Upper lobe of right lung (tissue), 1 donor: ENCODE measurements around the gene TSHZ1. TPM values are rescaled to one million over a fixed set of nuclear protein-coding genes. Genes with fewer than 3 reads are reported as not detected.

Experiments used
- ATAC-seq: fragments of 200-7000 bp; cut with Tn5 transposase; one replicate; pipeline ENCODE4 v1.9.1; 2020; ENCODE audit warnings: mild to moderate bottlenecking, moderate library complexity
- DNase-seq: peaks from one replicate; pipeline ENCODE4 v3.0.0-alpha.2; 2020
- H3K27ac ChIP-seq: fragments of 200-600 bp; one replicate; pipeline ENCODE4 v1.8.0; 2022
- H3K27me3 ChIP-seq: fragments of 200-600 bp; one replicate; pipeline ENCODE4 v1.8.0; 2022; ENCODE audit warnings: mild to moderate bottlenecking
- H3K36me3 ChIP-seq: fragments of 200-600 bp; one replicate; pipeline ENCODE4 v1.8.0; 2022
- H3K4me1 ChIP-seq: fragments of 200-600 bp; one replicate; pipeline ENCODE4 v1.8.0; 2022
- H3K4me3 ChIP-seq: fragments of 200-600 bp; one replicate; pipeline ENCODE4 v1.8.0; 2022; ENCODE audit warnings: mild to moderate bottlenecking
- H3K9me3 ChIP-seq: fragments of 200-600 bp; one replicate; pipeline ENCODE4 v1.8.0; 2022
- intact Hi-C: fragments of 100-400 bp; cut with DNase I; formaldehyde crosslinking; loops from one replicate; pipeline ENCODE4 v1.11.0; 2022
- total RNA-seq: library from RNA; stranded (reverse); fragmentation: NEBNext Ultra II Directional; extraction: Animal tissue kit (Norgen Biotek cat#: 25700); gene quantifications from one replicate; pipeline ENCODE4 v1.2.1, GENCODE V29; 2021
- TF ChIP-seq, protein P1 (sequence below): fragments of 200-600 bp; IDR thresholded peaks from one replicate; pipeline ENCODE4 v1.8.0; 2022; ENCODE audit warnings: antibody characterized with exemption
- donor health status: DM: no; HTN: yes; CAD: no; lungs with severe emphysema.

Gene TSHZ1
- total RNA-seq, 1 donor from 2014 or later = 17.3 TPM

DNA sequence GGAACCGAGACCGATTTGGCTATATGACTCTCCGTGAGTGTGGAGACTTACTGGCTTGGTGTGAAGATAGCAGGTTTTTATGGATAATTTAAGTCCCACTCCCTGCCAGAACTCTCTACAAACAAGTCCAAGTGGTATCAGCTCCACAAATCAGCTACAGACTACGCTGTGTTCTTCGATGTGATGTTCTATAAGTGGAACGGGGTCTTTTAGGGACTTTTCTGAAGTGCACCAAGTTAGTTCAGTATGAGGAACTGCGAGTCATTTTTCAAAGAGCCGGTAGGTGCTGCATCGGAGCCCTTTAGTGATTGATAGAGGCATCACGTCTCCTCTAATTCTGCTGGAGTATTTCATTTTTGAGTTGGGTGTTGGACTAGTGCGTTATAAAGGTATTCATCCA, 107.1 kb downstream of the TSHZ1 start:
- ATAC-seq (no peak), DNase-seq (no peak)
- H3K4me1 ChIP-seq = no peaks in the 10 kb centered on the region
- no peak overlapping the region for H3K4me3 ChIP-seq
- TF ChIP-seq, protein P1, sequence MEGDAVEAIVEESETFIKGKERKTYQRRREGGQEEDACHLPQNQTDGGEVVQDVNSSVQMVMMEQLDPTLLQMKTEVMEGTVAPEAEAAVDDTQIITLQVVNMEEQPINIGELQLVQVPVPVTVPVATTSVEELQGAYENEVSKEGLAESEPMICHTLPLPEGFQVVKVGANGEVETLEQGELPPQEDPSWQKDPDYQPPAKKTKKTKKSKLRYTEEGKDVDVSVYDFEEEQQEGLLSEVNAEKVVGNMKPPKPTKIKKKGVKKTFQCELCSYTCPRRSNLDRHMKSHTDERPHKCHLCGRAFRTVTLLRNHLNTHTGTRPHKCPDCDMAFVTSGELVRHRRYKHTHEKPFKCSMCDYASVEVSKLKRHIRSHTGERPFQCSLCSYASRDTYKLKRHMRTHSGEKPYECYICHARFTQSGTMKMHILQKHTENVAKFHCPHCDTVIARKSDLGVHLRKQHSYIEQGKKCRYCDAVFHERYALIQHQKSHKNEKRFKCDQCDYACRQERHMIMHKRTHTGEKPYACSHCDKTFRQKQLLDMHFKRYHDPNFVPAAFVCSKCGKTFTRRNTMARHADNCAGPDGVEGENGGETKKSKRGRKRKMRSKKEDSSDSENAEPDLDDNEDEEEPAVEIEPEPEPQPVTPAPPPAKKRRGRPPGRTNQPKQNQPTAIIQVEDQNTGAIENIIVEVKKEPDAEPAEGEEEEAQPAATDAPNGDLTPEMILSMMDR = no peak
- H3K36me3 ChIP-seq = no peaks in the 10 kb centered on the region
- no peaks in the 10 kb centered on the region for H3K27me3 ChIP-seq
- H3K9me3 ChIP-seq = no peaks in the 10 kb centered on the region
- intact Hi-C loops = no loop called here
- no peak overlapping the region for H3K27ac ChIP-seq

DNA sequence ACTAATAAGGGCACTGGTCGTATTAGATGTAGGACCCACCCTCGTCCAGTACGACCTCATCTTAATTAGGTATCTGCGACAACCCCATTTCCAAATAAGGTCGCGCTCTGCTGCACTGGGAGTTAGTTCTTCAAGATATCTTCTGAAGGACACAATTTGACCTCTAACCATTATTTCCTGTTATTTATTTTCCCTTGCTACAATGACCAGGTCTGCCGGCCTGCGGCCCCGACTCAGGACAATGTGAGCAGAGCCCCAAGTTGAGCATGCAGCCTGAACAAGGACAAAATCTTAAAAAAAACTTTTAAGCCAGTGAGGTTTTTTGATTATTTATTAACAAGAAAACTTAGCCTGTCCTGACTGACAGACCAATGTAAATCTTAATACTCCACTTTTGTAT, 109.3 kb downstream of the TSHZ1 start:
- DNase-seq (no peak), ATAC-seq (no peak)
- Histone ChIP-seq H3K36me3 (no peaks in the 10 kb centered on the region), H3K4me1 (no peaks in the 10 kb centered on the region), H3K4me3 (no peak overlapping the region), H3K9me3 (no peaks in the 10 kb centered on the region), H3K27ac (no peak overlapping the region), H3K27me3 (no peaks in the 10 kb centered on the region)
- intact Hi-C loops = no loop called here
- TF ChIP-seq, protein P1 = no peak

DNA sequence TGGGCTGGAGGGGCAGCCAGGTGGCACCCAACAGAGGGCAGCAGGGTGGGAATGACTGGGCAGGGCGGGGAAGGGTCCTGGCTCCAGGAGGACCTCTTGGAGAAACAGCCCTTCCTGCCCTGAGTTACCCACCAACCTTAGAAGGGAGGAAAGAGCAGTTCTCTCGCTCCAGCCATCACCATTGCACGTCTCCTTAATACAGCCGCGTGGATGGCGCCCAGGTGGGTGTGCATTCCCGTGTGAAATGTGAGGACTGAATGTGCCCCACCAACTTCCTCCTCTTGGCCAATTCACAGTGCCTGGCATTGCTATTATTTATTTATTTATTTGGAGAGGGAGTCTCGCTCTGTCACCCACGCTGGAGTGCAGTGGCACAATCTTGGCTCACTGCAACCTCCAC, 109.9 kb downstream of the TSHZ1 start:
- Histone ChIP-seq H3K27me3 (no peaks in the 10 kb centered on the region), H3K36me3 (no peaks in the 10 kb centered on the region), H3K4me3 (no peak overlapping the region), H3K4me1 (no peaks in the 10 kb centered on the region), H3K9me3 (no peaks in the 10 kb centered on the region), H3K27ac (no peak overlapping the region)
- intact Hi-C loops = no loop called here
- ATAC-seq (no peak), DNase-seq (no peak)
- TF ChIP-seq, protein P1 = no peak

DNA sequence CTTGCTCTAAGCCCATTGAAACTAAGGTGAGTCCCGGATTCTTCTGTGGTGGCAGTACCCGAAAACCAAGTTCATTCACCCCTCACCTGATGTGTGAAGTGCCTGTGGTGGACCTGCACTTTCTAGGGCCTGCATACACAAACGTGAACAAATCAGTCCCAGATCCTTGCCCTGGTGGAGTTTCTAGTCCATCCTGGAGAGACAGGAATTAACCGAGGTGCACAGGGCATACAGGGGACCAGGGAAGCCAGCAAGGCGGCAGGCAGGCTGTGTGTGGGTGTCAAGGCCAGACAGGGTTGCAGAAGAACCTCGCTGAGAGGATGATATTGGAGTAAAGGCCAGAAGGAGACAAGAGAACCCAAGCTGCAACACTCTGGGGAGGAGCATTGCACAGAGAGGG, 110.8 kb downstream of the TSHZ1 start:
- Histone ChIP-seq H3K4me1 (no peaks in the 10 kb centered on the region), H3K9me3 (no peaks in the 10 kb centered on the region), H3K36me3 (no peaks in the 10 kb centered on the region), H3K27me3 (no peaks in the 10 kb centered on the region), H3K4me3 (no peak overlapping the region), H3K27ac (no peak overlapping the region)
- TF ChIP-seq, protein P1 = no peak
- intact Hi-C loops = no loop called here
- DNase-seq (no peak), ATAC-seq (no peak)

DNA sequence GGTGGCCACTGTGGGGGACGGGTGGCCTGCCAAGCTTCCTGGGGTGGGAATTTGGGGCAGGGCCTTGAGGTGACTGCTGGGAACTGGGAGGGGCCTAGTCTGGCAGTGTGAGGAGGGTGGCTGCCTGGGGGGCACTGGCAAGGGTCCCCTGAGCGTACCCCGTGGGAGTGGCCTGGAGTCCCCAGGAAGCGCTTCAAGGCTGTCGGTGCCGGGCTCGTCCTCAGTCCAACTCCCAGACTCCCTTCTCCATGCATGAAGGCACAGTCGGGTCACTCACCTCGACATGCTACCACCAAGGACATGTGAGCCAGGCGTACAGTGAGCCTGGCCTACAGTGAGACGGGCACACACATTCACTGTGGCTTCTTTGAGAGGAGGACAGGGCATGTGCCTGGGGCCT, 111.6 kb downstream of the TSHZ1 start:
- no peak overlapping the region for H3K27ac ChIP-seq
- DNase-seq (no peak), ATAC-seq (no peak)
- intact Hi-C loops = no loop called here
- H3K4me1 ChIP-seq = no peaks in the 10 kb centered on the region
- H3K27me3 ChIP-seq = no peaks in the 10 kb centered on the region
- H3K9me3 ChIP-seq = no peaks in the 10 kb centered on the region
- no peaks in the 10 kb centered on the region for H3K36me3 ChIP-seq
- TF ChIP-seq, protein P1 = no peak
- H3K4me3 ChIP-seq = no peak overlapping the region
